Vagina (tissue), 2 donors: ENCODE measurements around the gene SACM1L.

Experiments used
- CTCF ChIP-seq, 3 experiments: fragments of 450-650 bp in 2 of 3; fragments of 200-600 bp in 1 of 3; sonication (generic) in 1 of 3; IDR thresholded peaks; one replicate each; pipeline ENCODE4 v1.5.1; 2017 to 2019; ENCODE audit warnings: antibody characterized with exemption in 3 of 3, mild to moderate bottlenecking in 2 of 3, moderate library complexity in 2 of 3
- POLR2AphosphoS5 ChIP-seq, 2 donors: sonication (generic); formaldehyde crosslinking; IDR thresholded peaks; one replicate each; pipeline ENCODE4 v1.9.0; 2017; ENCODE audit warnings: antibody characterized with exemption in 2 of 2, mild to moderate bottlenecking in 2 of 2, low read depth in 1 of 2; ENCODE audit not compliant: insufficient read depth in 1 of 2

GRCh38 chr3:45642731-45643152, 46.5 kb upstream of the SACM1L start:
- TF ChIP-seq POLR2AphosphoS5 (IDR thresholded peaks at IDR 0.05; ENCODE audit: insufficient read depth in 1 of 2, low read depth in 1 of 2) (no peak), CTCF (IDR thresholded peaks at IDR 0.05) (no peak)
